Activated naive CD4-positive, alpha-beta T cell treated with Interleukin-2 at 50 U/mL for 16 hours (primary cell): Measurements from ENCODE around the gene UFSP2.
"Not testable (repeated sequence)": the region's sequence is repeated elsewhere in the genome, so short reads cannot be mapped to it uniquely, and the experiment has no call there.

ENCODE experiments used
- DNase-seq: peaks from one replicate; pipeline ENCODE4 v3.0.0-alpha.2; 2020

Gene UFSP2

GRCh38 chr4:185381288-185382196 is 44.2 kb downstream of the UFSP2 start:
- no peak for DNase-seq

- no peak for DNase-seq
These were observed 45.4 kb downstream of the UFSP2 start for GRCh38 chr4:185380320-185380719.

GRCh38 chr4:185379326-185380295 is 46.2 kb downstream of the UFSP2 start:
- DNase-seq, result no peak

- no peak for DNase-seq
These were observed 47.5 kb downstream of the UFSP2 start for GRCh38 chr4:185378264-185378663.

GRCh38 chr4:185374573-185374972 is 51.2 kb downstream of the UFSP2 start:
- DNase-seq, result no peak

GRCh38 chr4:185374027-185374426 is 51.7 kb downstream of the UFSP2 start:
- DNase-seq, result no peak

GRCh38 chr4:185371702-185372101 is 54.1 kb downstream of the UFSP2 start:
- no peak for DNase-seq

GRCh38 chr4:185370268-185370949 is 55.4 kb downstream of the UFSP2 start:
- no peak for DNase-seq

- DNase-seq, result no peak
These were observed 56.0 kb downstream of the UFSP2 start for GRCh38 chr4:185369731-185370130.

GRCh38 chr4:185364886-185365285 is 60.9 kb downstream of the UFSP2 start:
- DNase-seq, result no peak

GRCh38 chr4:185363251-185363650 is 62.5 kb downstream of the UFSP2 start:
- DNase-seq, result no peak

GRCh38 chr4:185362570-185362969 is 63.2 kb downstream of the UFSP2 start:
- not testable (repeated sequence) for DNase-seq

- DNase-seq, result no peak
These were observed 63.9 kb downstream of the UFSP2 start for GRCh38 chr4:185361872-185362271.

GRCh38 chr4:185359767-185360446 is 65.9 kb downstream of the UFSP2 start:
- no peak for DNase-seq

- DNase-seq, result no peak
These were observed 66.8 kb downstream of the UFSP2 start for GRCh38 chr4:185358959-185359358.

GRCh38 chr4:185358514-185358913 is 67.2 kb downstream of the UFSP2 start:
- no peak for DNase-seq

GRCh38 chr4:185357733-185358440 is 67.9 kb downstream of the UFSP2 start:
- no peak for DNase-seq

- no peak for DNase-seq
These were observed 68.6 kb downstream of the UFSP2 start for GRCh38 chr4:185357211-185357610.

- DNase-seq, result no peak
These were observed 73.0 kb downstream of the UFSP2 start for GRCh38 chr4:185352741-185353140.

GRCh38 chr4:185352202-185352601 is 73.6 kb downstream of the UFSP2 start:
- no peak for DNase-seq

GRCh38 chr4:185351691-185352090 is 74.1 kb downstream of the UFSP2 start:
- no peak for DNase-seq
